GM23338 (cell line): Measurements from ENCODE around the gene LRP4. TPM values are rescaled to one million over a fixed set of nuclear protein-coding genes. Genes with fewer than 3 reads are reported as not detected.
"Not testable (repeated sequence)": the region's sequence is repeated elsewhere in the genome, so short reads cannot be mapped to it uniquely, and the experiment has no call there.

ENCODE experiments used
- ATAC-seq: fragments of 200-7000 bp; cut with Tn5 transposase; 3 replicates; pipeline ENCODE4 v1.9.1; 2020
- DNase-seq: peaks from one replicate; pipeline ENCODE4 v3.0.0-alpha.2; 2015; ENCODE audit warnings: low spot score
- H2AFZ ChIP-seq: fragments of 200-600 bp; sonication (generic); 2 replicates; pipeline ENCODE4 v1.8.0; 2016; ENCODE audit warnings: antibody characterized with exemption, mild to moderate bottlenecking, moderate library complexity
- H3F3A ChIP-seq: fragments of 200-600 bp; sonication (generic); replicated peaks from 2 replicates; pipeline ENCODE4 v1.8.0; 2017; ENCODE audit warnings: antibody characterized with exemption, mixed run types, low read depth
- H3K27ac ChIP-seq: fragments of 200-600 bp; sonication (generic); 2 replicates; pipeline ENCODE4 v1.6.1; 2016; ENCODE audit warnings: low read depth
- H3K27me3 ChIP-seq: fragments of 200-600 bp; sonication (generic); 2 replicates; pipeline ENCODE4 v1.8.0; 2016; ENCODE audit warnings: mild to moderate bottlenecking, mixed run types, moderate library complexity; ENCODE audit not compliant: insufficient read depth
- H3K36me3 ChIP-seq: fragments of 200-600 bp; sonication (generic); 2 replicates; pipeline ENCODE4 v1.8.0; 2016; ENCODE audit warnings: mild to moderate bottlenecking; ENCODE audit not compliant: insufficient read depth
- H3K4me1 ChIP-seq: fragments of 200-600 bp; sonication (generic); 2 replicates; pipeline ENCODE4 v1.8.0; 2016; ENCODE audit warnings: mild to moderate bottlenecking, moderate library complexity; ENCODE audit not compliant: insufficient read depth
- H3K4me2 ChIP-seq: fragments of 200-600 bp; sonication (generic); 2 replicates; pipeline ENCODE4 v1.7.1; 2017; ENCODE audit warnings: mixed run types
- H3K4me3 ChIP-seq: fragments of 200-600 bp; sonication (generic); 2 replicates; pipeline ENCODE4 v1.6.1; 2016; ENCODE audit warnings: mixed run types
- H3K79me2 ChIP-seq: fragments of 200-600 bp; sonication (generic); replicated peaks from 2 replicates; pipeline ENCODE4 v1.8.0; 2017; ENCODE audit warnings: mild to moderate bottlenecking; ENCODE audit not compliant: insufficient read depth
- H3K9me2 ChIP-seq: fragments of 200-600 bp; sonication (generic); 2 replicates; pipeline ENCODE4 v1.8.0; 2017; ENCODE audit not compliant: insufficient read depth
- H4K20me1 ChIP-seq: fragments of 200-600 bp; sonication (generic); replicated peaks from 2 replicates; pipeline ENCODE4 v1.8.0; 2017; ENCODE audit warnings: mild to moderate bottlenecking; ENCODE audit not compliant: insufficient read depth
- H3K27ac Mint-ChIP-seq: 2 replicates; pipeline ENCODE4 v1.8.0; 2020; ENCODE audit warnings: inconsistent platforms, mild to moderate bottlenecking, moderate library complexity, mixed read lengths
- H3K27me3 Mint-ChIP-seq: 3 replicates; pipeline ENCODE4 v1.8.0; 2022; ENCODE audit warnings: low read depth, mild to moderate bottlenecking, moderate library complexity, mixed read lengths, inconsistent platforms; ENCODE audit not compliant: insufficient read depth, poor library complexity
- H3K36me3 Mint-ChIP-seq: 3 replicates; pipeline ENCODE4 v1.8.0; 2021; ENCODE audit warnings: low read depth, mild to moderate bottlenecking, inconsistent platforms, moderate library complexity, mixed read lengths
- H3K4me1 Mint-ChIP-seq: 3 replicates; pipeline ENCODE4 v1.8.0; 2020; ENCODE audit warnings: mild to moderate bottlenecking, inconsistent platforms, mixed read lengths
- H3K4me3 Mint-ChIP-seq: 3 replicates; pipeline ENCODE4 v1.8.0; 2021; ENCODE audit warnings: moderate library complexity, mild to moderate bottlenecking, inconsistent platforms, mixed read lengths
- H3K9me3 Mint-ChIP-seq: 3 replicates; pipeline ENCODE4 v1.8.0; 2020; ENCODE audit warnings: moderate library complexity, mild to moderate bottlenecking, inconsistent platforms, mixed read lengths
- CREB1 ChIP-seq: fragments of 250-450 bp; sonication (Bioruptor Pico); IDR thresholded peaks from 2 replicates; pipeline ENCODE4 v1.5.0; 2020; ENCODE audit warnings: low read depth, mild to moderate bottlenecking, moderate library complexity
- ETS1 ChIP-seq: IDR thresholded peaks from 2 replicates; pipeline ENCODE4 v1.6.1; 2016; ENCODE audit warnings: antibody characterized with exemption
- EZH2 ChIP-seq: fragments of 200-600 bp; sonication (generic); IDR thresholded peaks from one replicate; pipeline ENCODE4 v1.8.0; 2017; ENCODE audit warnings: antibody characterized with exemption, mild to moderate bottlenecking, low read depth; ENCODE audit not compliant: unreplicated experiment
- NANOG ChIP-seq: IDR thresholded peaks from 2 replicates; pipeline ENCODE4 v1.6.1; 2016; ENCODE audit warnings: antibody characterized with exemption, borderline replicate concordance
- POLR2AphosphoS5 ChIP-seq: IDR thresholded peaks from 2 replicates; pipeline ENCODE4 v1.6.1; 2016; ENCODE audit warnings: antibody characterized with exemption, low read depth
- REST ChIP-seq: IDR thresholded peaks from one replicate; pipeline ENCODE4 v1.6.1; 2018; ENCODE audit warnings: antibody characterized with exemption; ENCODE audit not compliant: unreplicated experiment
- STAT1 ChIP-seq: IDR thresholded peaks from one replicate; pipeline ENCODE4 v1.6.1; 2016; ENCODE audit warnings: antibody characterized with exemption; ENCODE audit not compliant: unreplicated experiment
- ZNF331 ChIP-seq: fragments of 250-450 bp; sonication (Bioruptor Pico); IDR thresholded peaks from 2 replicates; pipeline ENCODE4 v1.5.0; 2020; ENCODE audit warnings: low read depth, mild to moderate bottlenecking, moderate library complexity
- polyA plus RNA-seq: library from polyadenylated mRNA; unstranded; fragments of >200 nt; fragmentation: Nextera tagmentation; extraction: Ambion mirVana; gene quantifications from 2 replicates; pipeline ENCODE4 v1.2.1, GENCODE V29; 2016
- total RNA-seq: library from RNA; depleted of rRNA; stranded (reverse); fragments of >200 nt; shearing (Covaris generic); gene quantifications from 2 replicates; pipeline ENCODE4 v1.2.3, GENCODE V29; 2014

LRP4 gene
- total and polyA plus RNA-seq, 2 experiments from 2014 or later = 6.0 to 18.4 TPM

GRCh38 chr11:46936138-46937110 lies 18.1 kb upstream of the LRP4 start, which contains the start of gene CSTPP1:
Gene CSTPP1, plus strand, starts transcription at chr11:46936761. Its CDS starts 45 bp downstream, at chr11:46936806.
- Mint-ChIP-seq H3K36me3 (no peaks in the 10 kb centered on the region), H3K9me3 (no peaks in the 10 kb centered on the region; the same call in 2 of the 3 replicates), H3K27me3 (peaks cover 6% of the 10 kb centered on the region), H3K27ac (peak within 1 kb of the TSS; percentile 76; the same call in 1 of the 2 replicates), H3K4me3 (peak within 1 kb of the TSS; percentile 92), H3K4me1 (peaks cover 4% of the 10 kb centered on the region; the same call in 2 of the 3 replicates)
- Histone ChIP-seq H3K4me1 (peaks cover 6% of the 10 kb centered on the region), H3K9me2 (no peaks in the 10 kb centered on the region), H3K4me3 (peak within 1 kb of the TSS; percentile 84), H3F3A (peaks cover 12% of the 10 kb centered on the region; the same call in 1 of the 2 replicates), H3K27me3 (no peaks in the 10 kb centered on the region), H3K4me2 (peak within 1 kb of the TSS; percentile 98), H3K36me3 (0 out of 2 replicates have a peak, but pooled peaks cover 1% of the 10 kb centered on the region), H3K27ac (peak within 1 kb of the TSS; percentile 98), H2AFZ (peak within 1 kb of the TSS; percentile 100), H4K20me1 (no peaks in the 10 kb centered on the region), H3K79me2 (peaks cover 9% of the 10 kb centered on the region; the same call in 1 of the 2 replicates)
- ATAC-seq (peak; percentile 98), DNase-seq (peak; percentile 98)
- peak; percentile 74 for TF ChIP-seq CREB1
- no peak for TF ChIP-seq EZH2
- TF ChIP-seq POLR2AphosphoS5 = peak; percentile 35; the same call in 1 of the 2 replicates

GRCh38 chr11:46930089-46930488 lies 11.7 kb upstream of the LRP4 start:
- Histone ChIP-seq H4K20me1 (no peaks in the 10 kb centered on the region), H3K4me1 (no peaks in the 10 kb centered on the region), H3K36me3 (no peaks in the 10 kb centered on the region), H3K4me2 (no peak overlapping the region), H3K9me2 (no peaks in the 10 kb centered on the region), H3F3A (no peaks in the 10 kb centered on the region), H3K27ac (no peak overlapping the region), H3K4me3 (no peak overlapping the region), H2AFZ (no peak overlapping the region), H3K27me3 (no peaks in the 10 kb centered on the region), H3K79me2 (no peaks in the 10 kb centered on the region)
- ATAC-seq (no peak), DNase-seq (no peak)
- TF ChIP-seq REST (no peak), NANOG (no peak), STAT1 (no peak), POLR2AphosphoS5 (no peak), ETS1 (no peak), ZNF331 (CRISPR knock-in tag) (no peak)
- H3K9me3 Mint-ChIP-seq = peaks cover 26% of the 10 kb centered on the region
- no peaks in the 10 kb centered on the region for H3K4me1 Mint-ChIP-seq
- H3K36me3 Mint-ChIP-seq = peaks cover 2% of the 10 kb centered on the region; the same call in 1 of the 3 replicates
- H3K27me3 Mint-ChIP-seq = no peaks in the 10 kb centered on the region
- H3K27ac Mint-ChIP-seq = no peak overlapping the region
- no peak overlapping the region for H3K4me3 Mint-ChIP-seq

- H2AFZ ChIP-seq, H3K4me2 ChIP-seq, H3K27me3 ChIP-seq, H3K4me1 Mint-ChIP-seq, H3K9me2 ChIP-seq, DNase-seq, H3K36me3 Mint-ChIP-seq, H3K4me3 Mint-ChIP-seq, H3K4me3 ChIP-seq, H3K4me1 ChIP-seq, H3K36me3 ChIP-seq, ATAC-seq, H4K20me1 ChIP-seq, H3K27ac Mint-ChIP-seq, H3K27ac ChIP-seq, H3K27me3 Mint-ChIP-seq, H3K79me2 ChIP-seq, H3F3A ChIP-seq: not testable (repeated sequence)
- peaks cover 26% of the 10 kb centered on the region for H3K9me3 Mint-ChIP-seq
These were observed 10.4 kb upstream of the LRP4 start for GRCh38 chr11:46928701-46929100.

- not testable (repeated sequence) for H3K4me2 ChIP-seq, H2AFZ ChIP-seq, H3K79me2 ChIP-seq, H3K27me3 Mint-ChIP-seq, H3F3A ChIP-seq, DNase-seq, H3K4me1 Mint-ChIP-seq, H3K4me3 Mint-ChIP-seq, H3K4me1 ChIP-seq, ATAC-seq, H3K9me2 ChIP-seq, H3K27ac ChIP-seq, H3K36me3 Mint-ChIP-seq, H3K27ac Mint-ChIP-seq, H3K27me3 ChIP-seq, H3K4me3 ChIP-seq, H3K36me3 ChIP-seq, H4K20me1 ChIP-seq
- H3K9me3 Mint-ChIP-seq = peaks cover 26% of the 10 kb centered on the region
These were observed 9.6 kb upstream of the LRP4 start for GRCh38 chr11:46927928-46928327.
